HCT116 (cell line): ENCODE data around the gene SLC44A2. TPM values are rescaled to one million over a fixed set of nuclear protein-coding genes. Genes with fewer than 3 reads are reported as not detected.
A peak's percentile ranks its signal among the peaks of the same experiment; 100 is the strongest.

Source experiments
- ATAC-seq: fragments of 200-7000 bp; cut with Tn5 transposase; 2 replicates; pipeline ENCODE4 v1.9.1; 2020; ENCODE audit warnings: mild to moderate bottlenecking, moderate library complexity
- BruUV-seq: library from RNA; stranded (reverse); fragments of 400-500 nt; replicated peaks from 2 replicates; lab custom pipeline; 2021; lab: Mats Ljungman, UMichigan
- CTCF ChIA-PET: fragments of 300-600 bp; sonication (Branson Sonifier 250); formaldehyde crosslinking; loops from one replicate; lab custom pipeline; 2021; ENCODE audit warnings: antibody characterized with exemption; lab: Charles Lee
- POLR2A ChIA-PET: fragments of 300-600, 350-600 bp; sonication (Branson Sonifier 250); formaldehyde crosslinking; loops from one replicate; lab custom pipeline; 2021; ENCODE audit warnings: antibody characterized with exemption; lab: Charles Lee
- RAD21 ChIA-PET, 2 experiments: fragments of 300-600 bp; sonication (Branson Sonifier 250); formaldehyde crosslinking; loops; one replicate each; lab custom pipeline; 2023; ENCODE audit warnings: low total read pairs in 2 of 2; ENCODE audit not compliant: uncharacterized antibody in 2 of 2, unreplicated experiment in 2 of 2, low non-redundant PET in 1 of 2; lab: Charles Lee
- DNase-seq: peaks from one replicate; pipeline ENCODE4 v3.0.0-alpha.2; 2010; ENCODE audit warnings: low read depth, low spot score
- H2AFZ ChIP-seq: fragments of 200-600 bp; shearing (Covaris generic), sonication (generic); 2 replicates; pipeline ENCODE4 v1.6.1; 2017; ENCODE audit warnings: low read depth, mixed run types, mixed read lengths, antibody characterized with exemption, low read length; ENCODE audit not compliant: poor library complexity, severe bottlenecking
- H3K27ac ChIP-seq: 2 replicates; pipeline ENCODE4 v1.5.1; 2012; ENCODE audit warnings: low read depth, low read length
- H3K27me3 ChIP-seq: fragments of 200-600 bp; sonication (generic); 2 replicates; pipeline ENCODE4 v1.6.1; 2016; ENCODE audit warnings: mixed run types, low read length, mixed read lengths; ENCODE audit not compliant: insufficient read depth
- H3K36me3 ChIP-seq, 2 experiments: fragments of 200-500 bp in 1 of 2; fragments of 200-600 bp in 1 of 2; sonication (Bioruptor generic) in 1 of 2; sonication (generic) in 1 of 2; 2 replicates each; pipeline versions ENCODE4 v1.5.1 to v1.6.1; 2014 to 2016; ENCODE audit warnings: low read length in 2 of 2, inconsistent platforms in 1 of 2, mixed read lengths in 1 of 2, mixed run types in 1 of 2; ENCODE audit not compliant: insufficient read depth in 2 of 2, control insufficient read depth in 1 of 2
- H3K4me1 ChIP-seq, 2 experiments: fragments of 200-600 bp in 1 of 2; sonication (generic) in 1 of 2; 2 replicates each; pipeline versions ENCODE4 v1.5.1 to v1.6.1; 2012 to 2017; ENCODE audit warnings: low read length in 2 of 2, inconsistent platforms in 1 of 2, mild to moderate bottlenecking in 1 of 2, mixed read lengths in 1 of 2, mixed run types in 1 of 2, moderate library complexity in 1 of 2; ENCODE audit not compliant: insufficient read depth in 2 of 2, control insufficient read depth in 1 of 2
- H3K4me2 ChIP-seq: fragments of 200-600 bp; sonication (generic); 2 replicates; pipeline ENCODE4 v1.6.1; 2017; ENCODE audit warnings: mixed run types, low read length, mixed read lengths
- H3K4me3 ChIP-seq, 2 experiments: fragments of 200-600 bp in 1 of 2; sonication (generic) in 1 of 2; replicated peaks in 1 of 2; 2 replicates each; pipeline ENCODE4 v1.5.1; 2011 to 2016; ENCODE audit warnings: low read length in 2 of 2, control low read depth in 1 of 2, low read depth in 1 of 2, mild to moderate bottlenecking in 1 of 2, mixed read lengths in 1 of 2, mixed run types in 1 of 2
- H3K79me2 ChIP-seq: fragments of 200-600 bp; sonication (generic); 2 replicates; pipeline ENCODE4 v1.6.1; 2017; ENCODE audit warnings: mild to moderate bottlenecking, mixed run types, low read length, moderate library complexity, mixed read lengths; ENCODE audit not compliant: insufficient read depth
- H3K9ac ChIP-seq: fragments of 200-600 bp; sonication (generic); 2 replicates; pipeline ENCODE4 v1.6.1; 2016; ENCODE audit warnings: low read length, mixed read lengths
- H3K9me2 ChIP-seq: fragments of 200-600 bp; sonication (generic), shearing (Covaris generic); 2 replicates; pipeline ENCODE4 v1.6.1; 2017; ENCODE audit warnings: mixed run types, mild to moderate bottlenecking, moderate library complexity; ENCODE audit not compliant: insufficient read depth
- H3K9me3 ChIP-seq, 2 experiments: fragments of 200-500 bp in 1 of 2; fragments of 200-600 bp in 1 of 2; sonication (Bioruptor generic) in 1 of 2; sonication (generic) in 1 of 2; 2 replicates each; pipeline ENCODE4 v1.6.1; 2014 to 2017; ENCODE audit warnings: low read length in 2 of 2, mixed read lengths in 2 of 2, inconsistent platforms in 1 of 2, low read depth in 1 of 2, mild to moderate bottlenecking in 1 of 2, mixed run types in 1 of 2, moderate library complexity in 1 of 2; ENCODE audit not compliant: control insufficient read depth in 1 of 2, insufficient read depth in 1 of 2
- H4K20me1 ChIP-seq: fragments of 200-600 bp; sonication (generic), shearing (Covaris generic); 2 replicates; pipeline ENCODE4 v1.6.1; 2017; ENCODE audit warnings: mixed run types, mild to moderate bottlenecking, moderate library complexity; ENCODE audit not compliant: insufficient read depth
- EZH2 ChIP-seq: fragments of 200-600 bp; sonication (generic); IDR thresholded peaks from 2 replicates; pipeline ENCODE4 v1.6.1; 2017; ENCODE audit warnings: antibody characterized with exemption, mixed run types
- EZH2phosphoT487 ChIP-seq: fragments of 200-600 bp; IDR thresholded peaks from 2 replicates; pipeline ENCODE4 v1.6.1; 2018; ENCODE audit warnings: antibody characterized with exemption, borderline replicate concordance
- POLR2A ChIP-seq: IDR thresholded peaks from 2 replicates; pipeline ENCODE4 v1.7.0; 2011; ENCODE audit warnings: borderline replicate concordance; ENCODE audit not compliant: insufficient read depth, insufficient read length; ENCODE audit errors: extremely low read depth
- RAD21 ChIP-seq: IDR thresholded peaks from 2 replicates; pipeline ENCODE4 v1.6.1; 2012; ENCODE audit warnings: low read depth, mild to moderate bottlenecking
- SIN3A ChIP-seq: IDR thresholded peaks from 2 replicates; pipeline ENCODE4 v1.6.1; 2012; ENCODE audit warnings: low read depth
- SP1 ChIP-seq: IDR thresholded peaks from 2 replicates; pipeline ENCODE4 v1.6.1; 2012; ENCODE audit warnings: low read depth
- SRF ChIP-seq: IDR thresholded peaks from 2 replicates; pipeline ENCODE4 v1.6.1; 2012; ENCODE audit warnings: low read depth
- TCF7L2 ChIP-seq: IDR thresholded peaks from 2 replicates; pipeline ENCODE4 v1.7.0; 2011; ENCODE audit warnings: borderline replicate concordance, inconsistent platforms; ENCODE audit not compliant: insufficient read depth, insufficient read length; ENCODE audit errors: extremely low read depth
- YY1 ChIP-seq: IDR thresholded peaks from 2 replicates; pipeline ENCODE4 v1.6.1; 2011; ENCODE audit warnings: low read length, low read depth, moderate library complexity, mild to moderate bottlenecking; ENCODE audit not compliant: insufficient replicate concordance; ENCODE audit errors: extremely low read depth
- ZNF274 ChIP-seq: fragments of 200-500 bp; sonication (Bioruptor generic); IDR thresholded peaks from 2 replicates; pipeline ENCODE4 v1.6.1; 2014; ENCODE audit warnings: mild to moderate bottlenecking, low read depth, low read length, inconsistent platforms
- intact Hi-C: fragments of 100-400 bp; cut with micrococcal nuclease; formaldehyde crosslinking; loops from 2 replicates; pipeline ENCODE4 v1.10.0; 2022
- total RNA-seq: library from RNA; stranded (reverse); gene quantifications from one replicate; pipeline ENCODE4 v1.2.1, GENCODE V29; 2021; ENCODE audit not compliant: unreplicated experiment
- TF ChIP-seq, protein P1 (sequence below): IDR thresholded peaks from 2 replicates; pipeline ENCODE4 v1.6.1; 2011; ENCODE audit warnings: mild to moderate bottlenecking, low read length, moderate library complexity; ENCODE audit not compliant: insufficient replicate concordance; ENCODE audit errors: extremely low read depth
- TF ChIP-seq, protein P2 (sequence below), 3 experiments: fragments of 200-600 bp in 1 of 3; sonication (generic) in 1 of 3; IDR thresholded peaks in 2 of 3; conservative IDR thresholded peaks in 1 of 3; 2 replicates each; pipeline ENCODE4 v1.5.1; 2012 to 2017; ENCODE audit warnings: low read depth in 2 of 3, low read length in 2 of 3, antibody characterized with exemption in 1 of 3, borderline replicate concordance in 1 of 3, control low read depth in 1 of 3, mild to moderate bottlenecking in 1 of 3, mixed read lengths in 1 of 3, mixed run types in 1 of 3, moderate library complexity in 1 of 3; ENCODE audit not compliant: insufficient read depth in 1 of 3
- TF ChIP-seq, protein P3 (sequence below): IDR thresholded peaks from 2 replicates; pipeline ENCODE4 v1.6.1; 2012

The SLC44A2 gene
- total RNA-seq, 1 experiment from 2014 or later, result 90.9 TPM

DNA sequence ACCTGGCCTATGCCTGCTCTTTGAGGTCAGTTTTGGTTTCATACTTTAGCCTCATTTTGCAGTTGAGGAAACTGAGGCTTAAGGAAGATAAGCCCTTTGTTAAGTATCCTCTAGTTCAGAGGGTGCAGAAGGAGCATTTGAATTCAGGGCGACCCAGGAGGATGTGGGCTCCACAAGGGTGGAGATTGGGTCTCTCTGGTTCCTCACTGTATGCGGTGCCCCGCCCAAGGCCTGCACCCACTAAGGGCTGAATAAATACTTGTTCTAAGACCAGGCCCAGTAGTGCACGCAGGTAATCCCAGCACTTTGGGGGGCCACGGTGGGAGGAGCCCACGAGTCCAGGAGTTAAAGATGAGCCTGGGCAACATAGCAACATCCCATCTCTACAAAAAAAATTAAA, 768 bp upstream of the SLC44A2 start:
- Histone ChIP-seq H3K4me1 (peaks cover 48 to 66% of the 10 kb centered on the region in 2 experiments), H3K9me3 (no peaks in the 10 kb centered on the region), H3K27me3 (no peaks in the 10 kb centered on the region), H3K9ac (peak overlapping the region; percentile 98), H3K27ac (peak overlapping the region; percentile 89), H3K36me3 (peaks cover 0 to 12% of the 10 kb centered on the region in 2 experiments; a peak in 2 of 4 replicates), H3K4me2 (peak overlapping the region; percentile 91), H2AFZ (no peak overlapping the region), H3K4me3 (peak overlapping the region; percentile 85 to 92), H3K9me2 (no peaks in the 10 kb centered on the region), H3K79me2 (peaks cover 22% of the 10 kb centered on the region), H4K20me1 (no peaks in the 10 kb centered on the region)
- BruUV-seq, result no TSS peak
- DNase-seq, result no peak
- TF ChIP-seq EZH2, result no peak
- CTCF ChIA-PET, result no interaction called here
- peak; percentile 15; the same call in 1 of the 2 replicates for ATAC-seq
- RAD21 ChIA-PET, result no interaction called here
- intact Hi-C loops, result no loop called here
- POLR2A ChIA-PET, result no interaction called here

- peak overlapping the region; percentile 85 to 92 for H3K4me3 ChIP-seq
- peaks cover 41 to 57% of the 10 kb centered on the region in 2 experiments for H3K4me1 ChIP-seq
- peaks cover 22% of the 10 kb centered on the region for H3K79me2 ChIP-seq
- peak overlapping the region; percentile 98 for H3K9ac ChIP-seq
- no peak overlapping the region for H2AFZ ChIP-seq
- H3K27ac ChIP-seq, result peak overlapping the region; percentile 89
- peak overlapping the region; percentile 91 for H3K4me2 ChIP-seq
- H3K36me3 ChIP-seq, result peaks cover 2 to 12% of the 10 kb centered on the region in 2 experiments; a peak in 3 of 4 replicates
- no peaks in the 10 kb centered on the region for H4K20me1 ChIP-seq
- no peak for DNase-seq
- ATAC-seq, result peak; percentile 28
- H3K9me2 ChIP-seq, result no peaks in the 10 kb centered on the region
- intact Hi-C loops, result loop anchor here (5.0 kb wide), 1 partner anchor 43 kb away; no protein-coding TSS in a partner anchor
- RAD21 ChIA-PET, result no interaction called here
- CTCF ChIA-PET, result interaction anchor here (0.9 kb wide), 1 partner anchor 19 kb away, joined by 3 read pairs; no protein-coding TSS in a partner anchor
- BruUV-seq, result TSS peak; percentile 65
- POLR2A ChIA-PET, result no interaction called here
- H3K27me3 ChIP-seq, result no peaks in the 10 kb centered on the region
- H3K9me3 ChIP-seq, result no peaks in the 10 kb centered on the region
- no peak for TF ChIP-seq TCF7L2
- TF ChIP-seq, protein P1, sequence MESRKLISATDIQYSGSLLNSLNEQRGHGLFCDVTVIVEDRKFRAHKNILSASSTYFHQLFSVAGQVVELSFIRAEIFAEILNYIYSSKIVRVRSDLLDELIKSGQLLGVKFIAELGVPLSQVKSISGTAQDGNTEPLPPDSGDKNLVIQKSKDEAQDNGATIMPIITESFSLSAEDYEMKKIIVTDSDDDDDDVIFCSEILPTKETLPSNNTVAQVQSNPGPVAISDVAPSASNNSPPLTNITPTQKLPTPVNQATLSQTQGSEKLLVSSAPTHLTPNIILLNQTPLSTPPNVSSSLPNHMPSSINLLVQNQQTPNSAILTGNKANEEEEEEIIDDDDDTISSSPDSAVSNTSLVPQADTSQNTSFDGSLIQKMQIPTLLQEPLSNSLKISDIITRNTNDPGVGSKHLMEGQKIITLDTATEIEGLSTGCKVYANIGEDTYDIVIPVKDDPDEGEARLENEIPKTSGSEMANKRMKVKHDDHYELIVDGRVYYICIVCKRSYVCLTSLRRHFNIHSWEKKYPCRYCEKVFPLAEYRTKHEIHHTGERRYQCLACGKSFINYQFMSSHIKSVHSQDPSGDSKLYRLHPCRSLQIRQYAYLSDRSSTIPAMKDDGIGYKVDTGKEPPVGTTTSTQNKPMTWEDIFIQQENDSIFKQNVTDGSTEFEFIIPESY, result no peak
- TF ChIP-seq YY1, result no peak
- no peak for TF ChIP-seq POLR2A
- no peak for TF ChIP-seq SP1
- TF ChIP-seq SRF, result no peak
- TF ChIP-seq SIN3A, result no peak
- TF ChIP-seq EZH2phosphoT487, result no peak
- TF ChIP-seq, protein P2, sequence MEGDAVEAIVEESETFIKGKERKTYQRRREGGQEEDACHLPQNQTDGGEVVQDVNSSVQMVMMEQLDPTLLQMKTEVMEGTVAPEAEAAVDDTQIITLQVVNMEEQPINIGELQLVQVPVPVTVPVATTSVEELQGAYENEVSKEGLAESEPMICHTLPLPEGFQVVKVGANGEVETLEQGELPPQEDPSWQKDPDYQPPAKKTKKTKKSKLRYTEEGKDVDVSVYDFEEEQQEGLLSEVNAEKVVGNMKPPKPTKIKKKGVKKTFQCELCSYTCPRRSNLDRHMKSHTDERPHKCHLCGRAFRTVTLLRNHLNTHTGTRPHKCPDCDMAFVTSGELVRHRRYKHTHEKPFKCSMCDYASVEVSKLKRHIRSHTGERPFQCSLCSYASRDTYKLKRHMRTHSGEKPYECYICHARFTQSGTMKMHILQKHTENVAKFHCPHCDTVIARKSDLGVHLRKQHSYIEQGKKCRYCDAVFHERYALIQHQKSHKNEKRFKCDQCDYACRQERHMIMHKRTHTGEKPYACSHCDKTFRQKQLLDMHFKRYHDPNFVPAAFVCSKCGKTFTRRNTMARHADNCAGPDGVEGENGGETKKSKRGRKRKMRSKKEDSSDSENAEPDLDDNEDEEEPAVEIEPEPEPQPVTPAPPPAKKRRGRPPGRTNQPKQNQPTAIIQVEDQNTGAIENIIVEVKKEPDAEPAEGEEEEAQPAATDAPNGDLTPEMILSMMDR (IDR thresholded peaks at IDR 0.05 in 2 of 3, conservative IDR thresholded peaks at IDR 0.05 in 1 of 3; ENCODE audit: borderline replicate concordance in 1 of 3, insufficient read depth in 1 of 3, low read depth in 2 of 3, low read length in 2 of 3), result no peak
- no peak for TF ChIP-seq ZNF274
- TF ChIP-seq EZH2, result no peak
- TF ChIP-seq, protein P3, sequence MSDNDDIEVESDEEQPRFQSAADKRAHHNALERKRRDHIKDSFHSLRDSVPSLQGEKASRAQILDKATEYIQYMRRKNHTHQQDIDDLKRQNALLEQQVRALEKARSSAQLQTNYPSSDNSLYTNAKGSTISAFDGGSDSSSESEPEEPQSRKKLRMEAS, result no peak
- TF ChIP-seq RAD21, result no peak
Observed at GRCh38 chr19:10625762-10626138, 397 bp downstream of the SLC44A2 start.
